ENCODE results near the gene METRN.

DNA sequence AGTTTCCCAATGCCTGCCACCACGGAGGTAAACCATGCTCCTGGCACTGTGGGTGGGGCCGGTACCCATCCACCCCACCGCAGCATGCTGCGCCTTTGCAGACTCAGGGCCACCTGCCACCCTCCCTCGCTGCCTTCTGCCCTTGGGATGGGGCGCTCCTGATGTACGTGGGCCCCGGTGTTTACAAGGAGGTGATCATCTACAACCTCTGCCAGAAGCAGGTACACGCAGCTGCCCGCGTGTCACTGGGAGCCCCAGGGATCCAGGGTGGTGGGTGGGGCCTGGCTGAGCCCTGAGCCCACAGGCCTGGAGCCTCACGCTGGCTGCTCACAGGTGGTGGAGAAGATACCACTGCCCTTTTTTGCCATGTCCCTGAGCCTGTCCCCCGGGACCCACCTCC lies 48.3 kb upstream of the METRN start:
- TF ChIP-seq, protein P1, sequence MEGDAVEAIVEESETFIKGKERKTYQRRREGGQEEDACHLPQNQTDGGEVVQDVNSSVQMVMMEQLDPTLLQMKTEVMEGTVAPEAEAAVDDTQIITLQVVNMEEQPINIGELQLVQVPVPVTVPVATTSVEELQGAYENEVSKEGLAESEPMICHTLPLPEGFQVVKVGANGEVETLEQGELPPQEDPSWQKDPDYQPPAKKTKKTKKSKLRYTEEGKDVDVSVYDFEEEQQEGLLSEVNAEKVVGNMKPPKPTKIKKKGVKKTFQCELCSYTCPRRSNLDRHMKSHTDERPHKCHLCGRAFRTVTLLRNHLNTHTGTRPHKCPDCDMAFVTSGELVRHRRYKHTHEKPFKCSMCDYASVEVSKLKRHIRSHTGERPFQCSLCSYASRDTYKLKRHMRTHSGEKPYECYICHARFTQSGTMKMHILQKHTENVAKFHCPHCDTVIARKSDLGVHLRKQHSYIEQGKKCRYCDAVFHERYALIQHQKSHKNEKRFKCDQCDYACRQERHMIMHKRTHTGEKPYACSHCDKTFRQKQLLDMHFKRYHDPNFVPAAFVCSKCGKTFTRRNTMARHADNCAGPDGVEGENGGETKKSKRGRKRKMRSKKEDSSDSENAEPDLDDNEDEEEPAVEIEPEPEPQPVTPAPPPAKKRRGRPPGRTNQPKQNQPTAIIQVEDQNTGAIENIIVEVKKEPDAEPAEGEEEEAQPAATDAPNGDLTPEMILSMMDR (IDR thresholded peaks at IDR 0.05; ENCODE audit: low read length): no peak
- no peak for TF ChIP-seq EZH2 (optimal IDR thresholded peaks at IDR 0.05; ENCODE audit: low read depth, low read length)

Data from MM.1S (cell line).